GM18502 (cell line): ENCODE data around the gene XCL2.
"Not testable (repeated sequence)": the region's sequence is repeated elsewhere in the genome, so short reads cannot be mapped to it uniquely, and the experiment has no call there.

Source experiments
- ATAC-seq: cut with Tn5 transposase; IDR thresholded peaks from one replicate; pipeline ENCODE4 v1.9.1; 2021; ENCODE audit warnings: mild to moderate bottlenecking; ENCODE audit not compliant: unreplicated experiment, poor library complexity

XCL2 gene

GRCh38 chr1:168543840-168544498 is at the start of gene XCL2:
XCL2 (minus strand) TSS chr1:168543997; CDS start chr1:168543964, 33 bp downstream.
- ATAC-seq = not testable (repeated sequence)

- no peak for ATAC-seq
Observed at GRCh38 chr1:168591641-168592250, 47.9 kb upstream of the XCL2 start.

GRCh38 chr1:168591066-168591465 is 47.3 kb upstream of the XCL2 start:
- no peak for ATAC-seq

GRCh38 chr1:168589167-168589566 is 45.4 kb upstream of the XCL2 start:
- no peak for ATAC-seq

GRCh38 chr1:168585937-168586336 is 42.1 kb upstream of the XCL2 start:
- no peak for ATAC-seq

GRCh38 chr1:168585191-168585590 is 41.4 kb upstream of the XCL2 start:
- ATAC-seq = no peak

GRCh38 chr1:168583571-168583970 is 39.8 kb upstream of the XCL2 start:
- ATAC-seq = no peak

- no peak for ATAC-seq
Observed at GRCh38 chr1:168582688-168583336, 39.0 kb upstream of the XCL2 start.

GRCh38 chr1:168581817-168582572 is 38.2 kb upstream of the XCL2 start:
- ATAC-seq = no peak

GRCh38 chr1:168580991-168581390 is 37.2 kb upstream of the XCL2 start:
- not testable (repeated sequence) for ATAC-seq

GRCh38 chr1:168580290-168580689 is 36.5 kb upstream of the XCL2 start:
- not testable (repeated sequence) for ATAC-seq

GRCh38 chr1:168578531-168579185 is 34.9 kb upstream of the XCL2 start:
- not testable (repeated sequence) for ATAC-seq

- not testable (repeated sequence) for ATAC-seq
Observed at GRCh38 chr1:168576245-168576688, 32.5 kb upstream of the XCL2 start, which contains the start of gene XCL1. XCL1 (plus strand) TSS chr1:168576605; CDS start chr1:168576638, 33 bp downstream.

- not testable (repeated sequence) for ATAC-seq
Observed at GRCh38 chr1:168574234-168574633, 30.4 kb upstream of the XCL2 start.

GRCh38 chr1:168572633-168573032 is 28.8 kb upstream of the XCL2 start:
- ATAC-seq = no peak

- ATAC-seq = no peak
Observed at GRCh38 chr1:168570652-168571051, 26.9 kb upstream of the XCL2 start.

- no peak for ATAC-seq
Observed at GRCh38 chr1:168568346-168568745, 24.5 kb upstream of the XCL2 start.

- no peak for ATAC-seq
Observed at GRCh38 chr1:168567568-168567967, 23.8 kb upstream of the XCL2 start.

GRCh38 chr1:168567007-168567406 is 23.2 kb upstream of the XCL2 start:
- ATAC-seq = no peak

- ATAC-seq = no peak
Observed at GRCh38 chr1:168565825-168566224, 22.0 kb upstream of the XCL2 start.
